Skin epidermis (tissue), 12 donors: ENCODE measurements around the gene FIBCD1.
"Not testable (repeated sequence)": the region's sequence is repeated elsewhere in the genome, so short reads cannot be mapped to it uniquely, and the experiment has no call there.

Source experiments
- H3K27ac ChIP-seq, 21 experiments: fragments of 200-600 bp; sonication (generic) in 11 of 21; one replicate each; pipeline ENCODE4 v1.5.0; 2020; ENCODE audit warnings: mild to moderate bottlenecking in 3 of 21, inconsistent platforms in 2 of 21, moderate library complexity in 2 of 21
- H3K4me3 ChIP-seq, 7 experiments: fragments of 200-600 bp; sonication (generic) in 2 of 7; one replicate each; pipeline ENCODE4 v1.5.0; 2020; ENCODE audit warnings: inconsistent platforms in 2 of 7, mild to moderate bottlenecking in 2 of 7, moderate library complexity in 1 of 7

The FIBCD1 gene

DNA sequence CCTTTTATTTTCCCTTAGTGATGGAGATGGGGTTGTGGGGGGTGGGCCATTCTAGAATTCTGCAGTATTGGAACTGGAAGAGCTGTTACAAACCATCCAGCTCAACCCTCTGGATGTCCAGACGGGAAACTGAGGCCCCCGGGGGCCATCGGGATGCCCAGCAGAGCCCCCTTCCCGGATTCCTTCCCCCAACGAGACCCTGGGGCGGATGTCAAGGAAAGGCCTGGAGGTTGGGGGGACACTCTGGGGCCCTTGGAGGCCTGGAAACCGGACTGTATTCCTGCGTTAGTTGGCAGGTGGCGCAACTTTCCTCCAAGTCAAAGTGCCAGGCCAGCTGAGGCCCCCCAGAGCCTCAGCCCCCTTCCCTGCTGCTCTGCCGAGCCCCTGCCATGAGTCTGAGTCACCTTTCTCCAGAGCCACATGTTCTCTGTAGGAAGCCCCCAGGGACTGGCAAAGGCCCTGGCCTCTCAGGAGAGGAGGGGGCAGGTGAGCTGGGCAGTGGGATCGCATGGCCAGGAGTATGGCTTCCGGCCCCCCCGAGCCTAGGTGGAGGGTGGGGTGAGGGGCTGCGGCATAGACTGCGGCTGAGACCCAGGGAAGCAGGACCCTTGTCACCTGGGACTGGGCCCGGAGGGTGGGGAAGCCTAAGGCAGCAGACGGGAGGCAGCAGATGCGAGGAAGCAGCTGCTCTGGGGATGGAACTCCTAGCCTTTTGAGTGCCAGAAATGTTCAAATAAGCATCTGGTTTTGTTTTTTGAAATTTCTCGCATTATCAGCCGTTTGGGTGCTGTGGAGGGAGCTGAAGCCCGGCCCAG, 17.8 kb upstream of the FIBCD1 start:
- peak overlapping the region in 1 of 21 experiments; percentile 34 for H3K27ac ChIP-seq
- no peak overlapping the region for H3K4me3 ChIP-seq

DNA sequence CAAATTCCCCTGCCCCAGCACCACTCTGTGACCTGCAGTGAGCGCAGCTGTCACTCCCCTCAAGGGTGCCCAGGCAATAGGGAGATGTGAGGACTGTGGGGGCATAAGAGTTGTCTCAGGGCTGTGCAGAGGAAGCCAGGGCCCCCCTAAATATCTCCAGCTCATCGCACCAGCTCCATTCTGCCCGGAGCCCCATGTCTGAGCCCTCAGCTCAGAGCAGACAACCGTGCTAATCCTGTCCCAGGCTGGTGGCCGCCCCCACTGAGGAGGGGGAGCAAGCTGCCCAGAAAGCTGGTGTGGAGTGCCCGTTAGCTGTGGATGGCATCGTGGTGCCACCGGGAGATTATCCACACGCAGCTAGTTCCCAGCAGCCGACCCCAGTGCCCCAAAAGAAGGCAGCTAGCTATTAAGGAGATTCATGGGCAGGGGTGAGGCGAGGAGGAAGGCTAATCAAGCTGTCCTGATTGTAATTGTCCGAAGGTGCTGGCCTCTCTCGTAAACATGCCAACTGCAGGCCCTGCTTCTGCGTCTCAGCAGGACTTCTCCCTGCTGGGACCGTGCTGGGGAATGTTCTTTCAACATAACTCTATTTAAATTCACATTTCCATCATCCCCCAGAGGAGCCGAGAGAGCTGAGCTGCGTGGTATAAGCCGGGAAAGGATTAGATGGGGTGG, 17.0 kb upstream of the FIBCD1 start:
- Histone ChIP-seq H3K27ac (no peak overlapping the region), H3K4me3 (no peak overlapping the region)

- H3K4me3 ChIP-seq, H3K27ac ChIP-seq: not testable (repeated sequence)
These were observed 15.9 kb upstream of the FIBCD1 start for GRCh38 chr9:130954925-130955324.

DNA sequence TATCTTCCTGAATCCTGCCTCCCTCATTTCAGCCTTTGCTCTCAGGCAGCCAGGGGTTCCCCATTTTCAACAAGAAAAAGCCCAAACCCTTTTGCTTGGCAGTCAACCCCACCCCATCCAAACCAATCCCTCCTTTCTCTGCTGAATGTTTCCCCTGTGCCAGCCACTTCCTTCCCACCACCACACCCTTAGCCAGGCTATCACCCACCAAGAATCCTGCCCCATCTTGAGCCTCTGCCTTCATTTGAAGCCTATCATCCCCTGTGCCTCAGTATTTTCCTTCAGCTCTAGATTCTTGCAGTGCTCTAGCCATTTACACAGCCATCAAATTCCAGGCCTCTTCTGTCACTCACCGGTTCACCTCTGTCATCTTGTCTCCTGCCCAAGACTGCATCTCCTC, 15.3 kb upstream of the FIBCD1 start:
- no peak overlapping the region for H3K4me3 ChIP-seq
- no peak overlapping the region for H3K27ac ChIP-seq

- Histone ChIP-seq H3K4me3 (no peak overlapping the region), H3K27ac (no peak overlapping the region)
These were observed 13.2 kb upstream of the FIBCD1 start for GRCh38 chr9:130952065-130952762.

DNA sequence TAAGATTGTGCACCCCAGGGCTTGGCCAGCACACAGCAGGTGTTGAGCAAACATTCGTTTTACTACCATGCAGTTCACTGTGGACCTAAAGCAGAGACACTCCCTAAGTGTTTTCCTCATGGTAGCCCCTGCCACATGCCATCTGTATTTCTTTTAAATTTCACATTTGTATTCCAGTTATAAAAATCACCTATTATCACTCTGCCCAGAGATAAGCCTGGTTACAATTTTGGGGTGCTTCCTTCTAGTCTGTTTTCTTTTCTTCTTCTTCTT, 10.9 kb upstream of the FIBCD1 start:
- no peak overlapping the region for H3K4me3 ChIP-seq
- no peak overlapping the region for H3K27ac ChIP-seq

- Histone ChIP-seq H3K27ac (no peak overlapping the region), H3K4me3 (no peak overlapping the region)
These were observed 10.4 kb upstream of the FIBCD1 start for GRCh38 chr9:130949188-130950038.

DNA sequence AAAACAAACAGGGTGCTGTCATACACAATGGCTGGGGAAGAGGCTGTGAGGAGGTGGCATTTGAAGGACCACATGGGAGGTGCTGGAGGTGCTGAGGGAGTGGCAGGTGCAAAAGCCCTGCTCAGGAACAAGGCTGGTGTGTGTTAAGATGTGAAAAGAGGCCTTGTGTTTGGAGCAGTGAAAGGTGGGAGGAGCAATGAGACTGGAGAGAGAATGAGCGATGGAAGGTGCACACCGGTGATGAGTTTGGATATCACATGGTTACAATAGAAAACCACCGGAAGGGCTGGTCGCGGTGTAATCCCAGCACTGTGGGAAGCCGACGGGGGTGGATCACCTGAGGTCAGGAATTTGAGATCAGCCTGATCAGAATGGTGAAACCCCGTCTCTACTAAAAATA, 9.2 kb upstream of the FIBCD1 start:
- Histone ChIP-seq H3K27ac (no peak overlapping the region), H3K4me3 (no peak overlapping the region)

- Histone ChIP-seq H3K27ac (no peak overlapping the region), H3K4me3 (no peak overlapping the region)
These were observed 8.6 kb upstream of the FIBCD1 start for GRCh38 chr9:130947618-130948140.

DNA sequence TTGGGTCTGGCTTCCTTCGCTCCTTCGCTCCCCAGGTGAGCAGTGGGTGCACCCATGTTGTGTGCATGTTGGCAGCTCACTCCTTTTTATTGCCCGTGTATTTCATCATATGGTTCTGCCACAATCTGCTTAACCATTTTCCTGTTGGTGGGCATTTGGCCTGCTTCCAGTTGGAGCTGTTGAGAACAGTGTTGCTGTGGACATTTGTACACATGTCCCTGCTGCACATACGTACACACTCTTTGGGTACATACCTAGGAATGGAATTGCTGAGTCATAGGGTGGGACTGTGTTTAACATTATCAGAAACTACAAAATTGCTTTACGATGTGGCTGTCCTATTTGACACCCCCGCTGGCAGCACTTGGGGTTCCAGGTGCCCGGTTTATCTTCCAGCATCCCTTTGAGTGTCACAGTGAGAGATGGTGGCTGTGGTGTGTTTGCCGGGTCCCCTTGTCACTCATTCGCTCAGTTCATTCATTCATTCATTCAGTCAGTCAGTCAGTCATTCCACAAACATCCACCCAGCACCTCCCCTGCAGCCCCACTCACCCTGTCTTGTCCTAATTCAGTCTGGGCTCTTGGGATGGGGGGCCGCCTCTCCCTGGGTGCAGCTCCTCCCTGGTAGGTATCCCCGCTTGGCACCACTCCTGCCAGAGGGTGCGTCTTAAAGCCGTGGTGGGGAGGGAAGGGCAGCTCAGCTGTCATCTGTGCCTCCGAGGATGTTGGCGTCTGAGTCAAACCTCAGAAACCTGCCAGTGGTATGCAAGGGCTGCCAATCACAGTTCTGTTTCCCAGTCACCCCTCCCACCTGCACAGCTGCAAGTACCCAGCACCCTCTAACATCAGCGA, 7.9 kb upstream of the FIBCD1 start:
- H3K4me3 ChIP-seq = no peak overlapping the region
- no peak overlapping the region for H3K27ac ChIP-seq

DNA sequence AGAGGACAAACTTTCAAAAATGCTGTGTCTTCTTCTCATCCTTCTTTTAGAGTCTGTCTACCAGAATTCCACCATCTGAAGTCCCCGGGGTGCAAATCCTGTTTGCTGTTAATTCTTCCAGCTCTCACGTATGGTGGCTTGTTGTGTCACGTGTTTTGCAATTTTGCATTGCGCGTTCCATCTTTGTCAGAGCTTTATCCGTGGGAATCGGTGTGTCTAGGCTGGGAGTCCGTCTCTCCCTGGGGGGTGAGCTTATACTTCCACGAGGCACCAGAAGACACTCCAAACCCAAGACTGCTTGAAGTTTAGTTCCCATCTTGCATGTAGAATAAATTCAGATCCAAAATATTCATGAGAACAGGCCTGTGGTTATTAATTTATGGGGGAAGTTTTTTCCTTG, 6.1 kb upstream of the FIBCD1 start:
- H3K27ac ChIP-seq = no peak overlapping the region
- no peak overlapping the region for H3K4me3 ChIP-seq

GRCh38 chr9:130944510-130945058, 5.5 kb upstream of the FIBCD1 start:
- H3K27ac ChIP-seq = no peak overlapping the region
- H3K4me3 ChIP-seq = no peak overlapping the region

DNA sequence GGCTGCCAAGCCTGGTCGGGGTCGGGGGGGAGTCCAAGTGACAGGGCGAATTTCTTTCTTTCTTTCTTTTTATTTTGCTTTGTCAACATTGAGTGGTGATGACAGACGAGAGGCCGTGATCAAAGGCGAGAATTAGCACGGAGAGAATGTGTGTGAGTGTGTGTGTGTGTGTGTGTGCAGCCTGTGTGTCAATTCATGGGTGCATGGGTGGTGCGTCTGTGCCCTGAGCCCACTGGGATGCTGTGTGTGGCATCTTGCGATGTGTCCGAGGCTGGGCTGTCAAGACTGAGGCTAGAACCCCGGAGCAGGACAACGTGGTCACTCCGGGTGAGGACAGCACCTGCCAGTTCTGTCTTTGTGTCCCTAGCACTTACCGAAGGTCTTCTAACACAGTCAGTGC, 4.7 kb upstream of the FIBCD1 start:
- H3K27ac ChIP-seq = no peak overlapping the region
- H3K4me3 ChIP-seq = no peak overlapping the region

GRCh38 chr9:130943221-130943620, 4.2 kb upstream of the FIBCD1 start:
- Histone ChIP-seq H3K4me3 (no peak overlapping the region), H3K27ac (no peak overlapping the region)

- H3K27ac ChIP-seq = no peak overlapping the region
- no peak overlapping the region for H3K4me3 ChIP-seq
These were observed 3.6 kb upstream of the FIBCD1 start for GRCh38 chr9:130942679-130943078.

- Histone ChIP-seq H3K4me3 (no peak overlapping the region), H3K27ac (no peak overlapping the region)
These were observed 3.0 kb upstream of the FIBCD1 start for GRCh38 chr9:130942084-130942483.

DNA sequence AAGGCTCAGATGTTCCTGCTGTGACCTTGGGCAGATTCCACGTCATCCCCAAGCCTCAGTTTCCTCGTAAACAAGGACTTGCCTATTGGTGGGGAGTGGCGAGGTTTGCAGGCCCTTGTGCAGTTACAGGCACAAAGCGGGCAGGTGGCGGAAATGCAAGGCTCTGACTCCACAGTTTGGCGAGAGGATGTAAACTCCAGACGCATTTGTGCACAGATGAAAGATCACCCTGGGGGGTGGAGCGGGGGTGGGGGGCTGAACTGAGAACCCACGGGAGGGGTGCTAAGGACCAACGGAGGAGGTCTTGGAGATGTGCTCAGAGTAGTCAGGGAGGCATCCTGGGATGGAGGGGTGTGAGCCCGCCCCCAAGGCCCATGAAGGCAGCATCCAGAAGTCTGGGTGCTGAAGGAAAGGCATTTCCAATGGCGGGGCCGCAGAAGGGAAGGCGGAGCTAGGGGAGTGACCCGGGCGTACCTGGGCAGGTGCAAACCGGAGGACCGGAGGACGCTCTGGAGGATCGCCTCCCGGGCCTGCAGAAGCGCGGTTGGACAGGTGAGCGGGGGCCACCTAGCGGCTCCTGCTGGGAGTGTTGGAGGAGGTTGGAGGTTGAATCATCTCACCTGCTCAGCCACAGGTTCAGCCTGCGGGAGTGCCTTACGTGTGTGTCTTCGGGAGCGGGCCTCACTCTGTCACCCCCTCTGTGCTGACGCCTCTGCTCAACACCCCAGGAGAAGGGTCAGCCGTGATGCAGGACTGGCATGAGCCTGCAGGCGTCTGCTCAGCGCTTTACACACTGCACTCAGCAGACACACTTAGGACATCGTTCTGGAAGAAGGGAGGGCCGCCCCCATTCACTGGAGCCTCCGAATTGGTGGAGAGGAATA, 1.9 kb upstream of the FIBCD1 start:
- Histone ChIP-seq H3K27ac (no peak overlapping the region), H3K4me3 (no peak overlapping the region)

- peak overlapping the region in 2 of 7 experiments; percentile 34 to 46 for H3K4me3 ChIP-seq
- H3K27ac ChIP-seq = no peak overlapping the region
These were observed 1.0 kb upstream of the FIBCD1 start for GRCh38 chr9:130940027-130940549.
